HG03139 (cell line): ENCODE results near the gene TSKS.
A peak's percentile ranks its signal among the peaks of the same experiment; 100 is the strongest.

Experiments used
- ATAC-seq: cut with Tn5 transposase; IDR thresholded peaks from one replicate; pipeline ENCODE4 v1.9.1; 2021; ENCODE audit not compliant: unreplicated experiment

The TSKS gene

GRCh38 chr19:49767967-49768581 lies 5.0 kb upstream of the TSKS start:
- no peak for ATAC-seq

GRCh38 chr19:49767381-49767780 lies 4.3 kb upstream of the TSKS start:
- ATAC-seq, result no peak

- ATAC-seq, result no peak
Observed at GRCh38 chr19:49766930-49767299, 3.8 kb upstream of the TSKS start, which contains the start of gene AP2A1. Gene AP2A1, plus strand, starts transcription at chr19:49767001. Its CDS starts 133 bp downstream, at chr19:49767134.

GRCh38 chr19:49766007-49766929 lies 3.2 kb upstream of the TSKS start:
- peak; percentile 84 for ATAC-seq

DNA sequence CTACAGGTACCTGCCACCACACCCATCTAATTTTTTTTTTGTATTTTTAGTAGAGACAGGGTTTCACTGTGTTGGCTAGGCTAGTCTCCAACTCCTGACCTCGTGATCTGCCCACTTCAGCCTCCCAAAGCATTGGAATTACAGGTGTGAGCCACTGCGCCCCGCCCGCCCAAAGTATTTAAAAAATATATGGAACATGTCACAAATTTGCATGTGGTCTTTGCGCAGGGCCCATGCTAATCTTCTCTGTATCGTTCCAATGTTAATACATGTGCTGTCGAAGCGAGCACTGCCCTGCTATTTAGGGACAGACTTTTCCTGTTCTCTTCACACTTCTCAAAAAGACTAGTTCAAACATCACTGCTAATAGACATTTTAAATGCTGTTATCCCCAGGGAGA lies 1.2 kb upstream of the TSKS start:
- no peak for ATAC-seq

GRCh38 chr19:49761625-49762311 lies 1.3 kb downstream of the TSKS start:
- no peak for ATAC-seq

DNA sequence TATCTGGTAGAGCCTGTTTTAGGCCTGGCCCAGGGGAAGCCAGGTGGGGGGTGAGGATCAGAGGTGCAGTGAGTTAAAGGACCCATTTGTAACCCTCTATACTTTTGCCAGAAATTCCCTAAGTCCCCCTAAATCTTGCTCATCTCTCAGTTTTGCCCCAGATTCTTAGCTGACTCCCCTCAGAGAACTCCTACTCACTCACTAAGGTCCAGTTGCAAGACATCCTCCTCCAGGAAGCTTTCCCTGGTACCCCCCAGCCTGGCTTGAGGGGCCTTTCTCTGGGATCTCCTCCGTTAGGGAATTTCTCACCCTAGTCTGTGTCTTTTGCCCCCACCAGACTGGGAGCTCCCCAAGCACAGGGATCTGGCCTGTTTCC lies 1.9 kb downstream of the TSKS start:
- ATAC-seq, result no peak

DNA sequence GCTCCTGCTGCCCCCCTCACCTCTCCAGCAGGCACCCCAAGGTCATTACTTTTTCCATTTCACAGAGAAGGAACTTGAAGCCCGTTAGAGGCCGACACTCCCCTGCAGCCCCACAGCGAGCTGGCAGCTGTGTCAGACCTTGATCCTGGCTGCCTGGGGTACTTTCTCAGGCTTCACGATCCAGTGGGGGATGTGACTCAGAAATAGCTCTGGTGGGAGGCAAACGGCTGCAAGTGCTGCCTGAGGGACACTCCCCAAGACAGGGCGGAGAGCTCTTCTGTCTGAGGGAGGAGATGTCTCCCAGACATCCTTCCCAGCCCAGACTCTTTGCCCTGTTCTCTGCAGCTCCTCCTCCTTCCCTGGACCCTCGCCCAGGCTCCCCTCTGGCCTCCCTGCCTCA lies 4.8 kb downstream of the TSKS start:
- ATAC-seq, result no peak

GRCh38 chr19:49755956-49756355 lies 7.2 kb downstream of the TSKS start:
- no peak for ATAC-seq

DNA sequence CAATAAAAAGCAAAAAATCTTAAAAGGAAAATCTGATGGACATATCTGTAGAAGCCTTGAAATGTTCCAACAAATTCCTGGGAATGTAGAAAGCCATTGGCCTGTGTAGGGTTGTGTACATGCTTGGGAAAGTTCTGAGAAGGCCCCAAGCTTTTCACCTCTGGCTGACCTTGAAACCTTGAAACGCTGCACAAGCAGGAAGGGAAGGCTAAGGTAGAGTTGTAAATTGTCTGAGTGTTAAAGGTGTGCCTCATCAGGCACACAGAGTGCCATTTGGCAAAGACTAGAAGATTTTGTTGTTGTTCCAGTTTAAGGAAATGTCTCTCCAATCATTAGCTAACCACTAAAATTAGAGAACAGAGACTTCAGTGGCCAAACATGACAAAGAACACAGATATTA lies 10.4 kb downstream of the TSKS start:
- no peak for ATAC-seq

GRCh38 chr19:49749771-49750170 lies 13.3 kb downstream of the TSKS start:
- no peak for ATAC-seq

GRCh38 chr19:49749055-49749716 lies 13.9 kb downstream of the TSKS start:
- ATAC-seq, result no peak

DNA sequence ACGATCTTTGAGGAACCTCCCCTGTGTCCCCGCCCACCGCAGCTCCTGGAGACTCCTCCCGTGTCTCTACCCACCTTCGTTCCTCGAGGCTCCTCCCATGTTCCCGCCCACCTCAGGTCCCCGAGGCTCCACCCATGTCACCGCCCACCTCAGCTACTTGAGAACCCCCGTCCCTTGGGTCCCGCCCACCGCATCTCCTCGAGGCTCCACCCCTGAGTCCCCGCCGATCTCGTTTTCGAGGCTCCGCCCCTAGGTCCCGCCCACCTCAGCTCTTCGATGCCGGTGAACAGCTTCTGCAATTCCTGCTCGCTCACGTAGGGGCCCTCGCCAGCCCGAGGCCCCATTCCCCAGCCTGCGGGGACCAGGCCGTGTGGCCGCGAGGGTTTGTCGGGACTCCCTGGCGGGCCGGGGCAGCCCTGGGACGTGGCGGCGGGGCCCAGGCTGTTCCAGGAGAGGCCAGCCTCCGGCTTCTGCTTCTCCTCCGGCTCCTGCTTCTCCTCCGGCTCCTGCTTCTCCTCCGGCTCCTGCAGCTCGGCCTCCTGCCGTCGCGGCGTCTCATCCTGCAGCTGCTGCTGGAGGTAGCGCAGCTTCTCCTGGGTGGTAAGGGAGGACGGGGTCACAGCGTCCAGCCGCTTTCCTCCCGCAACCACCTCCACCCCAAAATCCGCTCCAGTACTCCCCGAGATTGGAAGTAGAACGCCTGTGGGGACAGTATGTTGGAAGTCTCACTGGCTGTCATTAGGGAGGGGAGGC lies 16.7 kb downstream of the TSKS start:
- no peak for ATAC-seq

- no peak for ATAC-seq
Observed at GRCh38 chr19:49744946-49745381, 18.1 kb downstream of the TSKS start.

GRCh38 chr19:49741210-49741844 lies 21.8 kb downstream of the TSKS start:
- no peak for ATAC-seq

- ATAC-seq, result no peak
Observed at GRCh38 chr19:49739933-49740332, 23.2 kb downstream of the TSKS start.

- no peak for ATAC-seq
Observed at GRCh38 chr19:49739098-49739497, 24.0 kb downstream of the TSKS start.

DNA sequence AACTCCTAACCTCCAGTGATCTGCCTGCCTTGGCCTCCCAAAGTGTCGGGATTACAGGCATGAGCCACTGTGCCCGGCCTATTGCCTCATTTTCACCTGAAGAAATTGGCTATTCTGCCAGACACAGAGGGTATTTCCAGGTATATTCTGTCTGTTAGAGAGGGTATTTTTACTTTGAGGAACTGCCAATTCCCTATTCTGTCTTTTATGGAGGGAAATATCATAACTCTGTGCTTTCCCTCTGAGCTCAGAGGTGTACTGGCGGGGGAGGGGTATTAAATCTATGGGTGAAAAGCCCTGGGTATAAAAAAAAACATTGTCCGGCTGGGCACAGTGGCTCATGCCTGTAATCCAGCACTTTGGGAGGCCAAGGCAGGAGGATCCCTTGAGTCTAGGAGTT lies 24.8 kb downstream of the TSKS start:
- no peak for ATAC-seq

- ATAC-seq, result no peak
Observed at GRCh38 chr19:49730166-49730565, 32.9 kb downstream of the TSKS start.
